ENCODE measurements around the gene ETV7.

The ETV7 gene

GRCh38 chr6:36337814-36338213 is 49.7 kb downstream of the ETV7 start:
- no peak for DNase-seq

DNA sequence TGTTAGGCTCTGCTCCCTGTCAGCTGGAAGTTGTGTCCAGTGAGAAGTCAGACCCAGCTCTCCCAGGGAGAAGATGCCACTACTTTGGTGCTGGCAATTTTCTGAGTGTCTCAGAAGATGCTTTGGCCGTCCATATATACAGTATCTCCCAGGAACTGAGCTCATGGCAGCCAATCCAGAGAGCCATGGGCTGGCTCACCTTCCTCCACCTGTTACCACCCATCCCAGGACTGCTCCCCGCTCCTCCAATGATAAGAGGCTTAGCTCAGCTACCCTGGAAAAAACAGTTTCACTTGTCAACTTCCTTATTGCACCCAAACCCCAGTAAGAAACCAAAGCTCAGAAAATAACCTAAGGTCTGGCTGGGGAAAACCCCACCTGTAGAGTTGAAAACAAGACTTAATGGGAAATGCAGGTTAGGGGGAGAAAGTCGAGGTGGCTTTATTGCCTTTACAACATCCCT is 50.7 kb downstream of the ETV7 start, which contains the start of gene BNIP5:
Gene BNIP5, minus strand, starts transcription at position 110 of the 463 bp plus-strand sequence. CDS start 6,198 bp downstream, outside the sequence.
- DNase-seq, result no peak

DNA sequence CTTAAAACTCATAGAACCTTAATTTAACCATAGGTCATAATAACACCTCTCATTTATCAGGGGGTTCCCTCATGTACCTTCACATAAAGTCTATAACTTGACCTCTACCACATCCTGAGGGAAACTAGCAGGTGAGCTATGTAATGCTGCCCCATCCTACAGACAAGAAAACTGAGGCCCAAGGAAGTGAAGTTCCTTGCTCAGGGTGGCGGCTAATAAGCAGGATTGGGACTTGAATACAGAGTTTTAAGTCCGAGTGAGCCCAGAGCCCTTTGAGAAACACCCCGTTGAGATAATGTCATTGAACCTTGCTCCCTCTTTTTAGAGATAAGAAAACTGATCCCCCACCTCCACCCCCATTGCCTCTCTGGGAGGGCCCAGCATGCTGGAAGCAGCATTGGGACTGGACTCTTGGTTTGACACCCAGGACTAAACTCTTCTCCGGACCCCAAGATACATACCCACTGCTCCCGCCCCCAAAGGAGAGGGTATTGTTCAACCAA is 51.2 kb downstream of the ETV7 start:
- DNase-seq, result no peak

DNA sequence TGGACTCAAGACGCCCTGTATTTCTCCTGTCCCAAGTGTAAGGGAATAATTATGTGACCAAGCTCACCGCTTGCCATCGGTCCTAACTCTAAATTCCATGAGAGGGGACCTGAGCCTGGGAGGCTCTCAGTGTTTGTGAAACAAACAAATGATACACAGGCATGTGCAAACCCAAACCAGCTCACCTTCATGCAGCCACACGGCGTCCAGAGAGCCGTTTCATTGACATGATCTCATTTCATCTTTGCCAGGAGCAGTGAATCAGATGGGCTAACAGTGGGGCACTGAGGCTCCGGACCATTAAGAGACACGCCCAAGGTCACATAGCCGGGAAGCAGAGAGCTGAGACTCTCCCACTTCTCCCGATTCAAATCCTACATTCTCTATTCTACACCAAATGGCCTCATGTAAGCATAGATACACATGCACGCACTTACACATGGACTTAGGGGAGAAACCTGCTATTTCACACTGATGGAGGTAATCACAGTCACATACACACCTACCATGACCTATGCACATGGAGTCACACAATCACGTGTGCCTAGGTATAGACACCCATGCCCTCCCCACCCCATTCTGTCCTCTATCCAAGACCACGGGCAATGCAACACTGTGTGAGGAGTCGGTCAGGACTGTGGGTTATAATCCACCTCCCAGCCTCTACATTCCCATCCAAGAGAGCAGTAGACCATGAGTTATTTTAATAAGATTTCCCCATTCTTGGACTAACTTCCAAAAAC is 51.8 kb downstream of the ETV7 start:
- no peak for DNase-seq

GRCh38 chr6:36334832-36335459 is 52.5 kb downstream of the ETV7 start:
- DNase-seq, result peak in 1 of 2 experiments; percentile 22

DNA sequence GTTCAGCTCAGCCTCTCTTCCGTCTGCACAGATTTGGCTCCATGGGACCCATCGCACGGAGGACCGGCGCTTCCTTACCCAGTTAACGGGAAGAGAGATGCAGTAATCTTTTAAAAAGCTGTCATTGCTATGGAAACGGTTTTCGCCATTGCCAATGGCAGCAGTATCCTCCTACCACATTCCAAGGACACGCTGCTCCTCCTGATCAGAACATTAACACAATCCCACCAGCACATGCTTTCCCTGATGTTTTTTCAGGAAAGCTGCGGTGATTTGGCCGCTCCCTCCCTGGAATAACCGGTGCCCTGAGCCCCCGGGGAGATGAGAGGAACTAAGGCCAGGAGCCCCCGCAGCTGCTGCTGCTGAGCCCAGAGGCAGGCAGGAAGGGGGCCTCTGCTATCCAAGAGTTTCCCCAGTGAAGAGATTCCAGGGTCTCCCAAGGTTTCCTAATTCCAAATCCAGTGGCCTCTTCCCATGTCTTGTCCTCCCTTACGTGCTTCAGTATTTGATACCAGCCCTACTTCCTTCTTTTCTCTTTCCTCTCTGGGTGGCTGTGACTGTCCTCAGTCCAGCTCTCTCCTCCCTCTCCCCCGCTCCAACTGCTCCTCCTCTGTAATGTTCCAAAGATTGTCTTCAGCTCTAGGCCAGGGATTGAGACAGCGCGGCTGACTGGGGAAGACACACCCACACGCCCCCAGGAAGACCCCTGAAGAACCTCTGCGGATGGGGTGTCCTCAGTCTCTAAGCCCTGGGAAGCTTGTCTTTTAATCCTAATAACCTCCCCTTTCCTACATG is 53.3 kb downstream of the ETV7 start:
- no peak for DNase-seq

DNA sequence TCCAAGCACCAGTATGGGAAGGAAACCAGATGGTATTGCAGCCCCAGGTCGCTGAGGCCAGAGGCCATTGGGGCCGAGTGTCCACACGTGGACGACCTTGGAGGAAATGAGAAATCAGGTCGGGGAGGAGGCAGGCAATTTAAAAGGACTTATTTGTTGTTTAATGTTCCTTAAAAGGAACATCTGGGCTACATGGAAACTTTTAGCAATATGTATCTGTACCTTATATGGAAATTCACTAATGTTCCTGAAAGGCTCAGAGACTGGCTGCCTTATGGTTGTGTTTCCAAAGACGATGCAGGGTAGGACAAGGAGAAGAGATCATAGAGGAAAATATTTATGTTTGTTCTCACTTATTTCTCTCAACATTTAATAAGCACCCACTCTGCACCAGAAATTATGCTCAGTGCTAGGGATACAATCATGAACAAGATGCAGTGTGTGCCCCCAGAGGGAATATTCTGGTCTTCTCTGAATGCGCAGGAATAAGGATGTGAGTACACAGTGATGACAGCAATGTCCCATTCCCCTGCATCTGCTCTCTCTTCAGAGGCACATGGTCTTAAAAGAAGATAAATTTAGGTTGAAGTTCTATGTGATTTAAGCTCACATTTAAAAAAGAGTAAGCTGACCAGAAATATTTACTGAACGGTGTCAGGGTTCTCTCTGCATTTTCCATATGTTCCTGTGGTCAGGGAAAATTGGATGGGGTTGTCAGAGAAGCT is 54.1 kb downstream of the ETV7 start:
- no peak for DNase-seq

GRCh38 chr6:36331381-36331780 is 56.1 kb downstream of the ETV7 start:
- no peak for DNase-seq

DNA sequence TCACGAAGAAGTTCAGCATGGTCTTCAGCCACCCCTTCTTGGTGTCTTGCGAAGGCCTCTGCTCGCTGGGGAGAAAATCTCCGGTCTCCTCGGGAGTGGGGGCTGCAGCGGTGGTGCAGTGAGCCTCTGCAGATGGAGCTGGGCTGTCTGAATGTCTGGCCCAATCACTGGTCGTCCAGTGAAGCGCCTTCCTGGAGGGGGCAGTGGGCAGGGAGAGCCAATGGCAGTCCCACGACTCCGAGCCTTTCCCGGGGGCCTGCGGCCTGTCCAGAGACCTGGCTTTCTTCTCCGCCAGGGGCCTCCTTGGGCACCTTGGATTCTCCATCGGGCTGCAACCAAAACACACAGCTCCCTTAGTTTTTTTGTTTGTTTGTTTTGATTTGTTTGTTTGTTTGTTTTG is 57.1 kb downstream of the ETV7 start:
- no peak for DNase-seq

GRCh38 chr6:36329798-36330291 is 57.6 kb downstream of the ETV7 start:
- no peak for DNase-seq

DNA sequence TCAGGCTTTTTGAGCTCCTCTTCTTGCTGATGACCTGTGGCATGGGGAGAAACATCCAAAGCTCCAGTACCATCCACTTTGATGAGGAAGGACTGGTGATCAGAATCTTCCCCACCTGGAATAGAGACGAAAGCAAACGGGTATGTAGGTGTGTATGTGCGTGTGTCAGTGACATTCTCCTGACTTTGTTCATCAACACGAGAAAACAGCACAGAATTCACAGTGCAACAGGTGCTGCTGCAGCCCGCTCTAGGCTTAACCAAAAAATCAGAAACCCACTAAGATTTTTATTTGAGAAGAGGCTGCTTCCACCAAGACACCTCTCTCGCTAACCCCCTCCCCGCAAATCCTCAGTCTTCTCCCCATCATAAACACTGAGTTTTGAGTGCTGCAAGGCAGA is 58.9 kb downstream of the ETV7 start:
- DNase-seq, result no peak

DNA sequence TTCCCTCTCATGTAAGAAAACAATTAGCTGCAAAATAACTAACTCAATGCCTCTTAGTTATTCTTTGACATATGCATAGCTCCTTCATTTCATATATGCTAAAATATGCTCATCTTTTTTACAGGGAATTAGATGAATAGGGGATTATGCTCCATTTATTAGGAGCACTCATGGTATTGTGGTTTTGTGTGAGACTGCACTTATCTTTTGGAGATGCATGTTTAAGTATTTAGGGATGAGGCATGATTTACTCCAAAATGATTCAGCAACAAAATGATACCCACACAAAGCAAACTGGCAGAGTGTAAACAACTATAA is 59.6 kb downstream of the ETV7 start:
- DNase-seq, result no peak

- no peak for DNase-seq
Measured at GRCh38 chr6:36327226-36327918, 60.1 kb downstream of the ETV7 start.

GRCh38 chr6:36326356-36326995 is 61.0 kb downstream of the ETV7 start:
- DNase-seq, result no peak

DNA sequence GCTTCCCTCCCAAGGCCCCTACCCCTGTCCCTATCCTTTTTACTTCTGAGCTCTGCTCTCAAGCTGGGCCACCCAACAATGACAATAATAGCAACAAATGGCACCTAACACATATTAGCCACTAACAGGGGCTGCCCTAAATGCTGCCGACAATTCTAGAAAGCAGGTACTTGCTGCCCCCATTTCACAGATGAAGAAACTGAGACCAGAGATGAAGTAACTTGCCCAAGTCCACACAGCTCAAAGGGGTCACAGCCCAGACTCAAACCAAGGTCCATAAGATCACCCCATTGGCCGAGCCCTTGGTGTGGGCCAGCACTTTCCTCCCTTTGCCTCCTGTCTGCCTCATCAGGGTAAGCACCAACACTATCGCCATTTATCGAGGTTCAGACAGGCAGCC is 62.8 kb downstream of the ETV7 start:
- no peak for DNase-seq

GRCh38 chr6:36324191-36324590 is 63.3 kb downstream of the ETV7 start:
- no peak for DNase-seq

DNA sequence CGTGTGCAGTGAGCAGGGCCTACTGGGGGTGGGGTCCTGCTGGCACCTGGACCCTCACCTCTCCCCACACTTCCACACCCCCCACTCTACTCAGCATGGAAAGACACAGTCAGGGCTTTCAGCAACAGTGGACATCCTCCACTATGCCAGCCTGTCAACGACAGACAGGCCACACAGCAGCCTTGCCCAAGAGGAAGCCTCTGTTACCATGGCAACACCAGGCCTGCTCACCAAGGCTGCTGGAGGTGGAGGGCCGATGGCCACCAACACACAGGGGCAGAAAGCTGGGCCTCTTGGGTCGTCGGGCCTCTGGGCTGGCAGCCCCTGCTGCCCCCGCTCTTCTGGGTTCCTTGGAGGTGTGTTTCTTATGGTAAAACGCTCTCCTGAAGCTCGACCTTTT is 64.4 kb downstream of the ETV7 start:
- DNase-seq, result no peak

GRCh38 chr6:36322591-36322990 is 64.9 kb downstream of the ETV7 start:
- no peak for DNase-seq

GRCh38 chr6:36320475-36320874 is 67.0 kb downstream of the ETV7 start:
- DNase-seq, result no peak

- no peak for DNase-seq
Measured at GRCh38 chr6:36319821-36320220, 67.6 kb downstream of the ETV7 start.

DNA sequence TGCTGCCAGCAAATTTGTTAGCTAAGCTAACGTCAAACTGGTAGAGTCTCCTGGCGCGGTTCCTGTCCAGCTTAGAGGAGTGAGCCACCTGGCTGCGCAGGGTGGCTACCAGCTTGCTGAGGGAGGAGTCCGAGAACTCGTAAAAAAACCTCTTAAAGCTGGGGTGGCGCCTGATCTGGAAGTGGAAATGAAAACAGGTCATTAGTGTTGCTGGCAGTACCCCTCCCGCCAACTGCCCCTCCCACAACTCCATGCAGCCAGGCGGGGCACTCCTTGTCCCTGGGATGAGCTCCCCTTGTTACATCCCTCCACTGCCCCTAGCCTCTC is 68.1 kb downstream of the ETV7 start:
- DNase-seq, result peak; percentile 76 to 89

Data from NCI-H2081 (cell line).